HG03442 (cell line): Measurements from ENCODE around the gene TRIM64C.
"Not testable (repeated sequence)": the region's sequence is repeated elsewhere in the genome, so short reads cannot be mapped to it uniquely, and the experiment has no call there.

Experiments used
- ATAC-seq: cut with Tn5 transposase; IDR thresholded peaks from one replicate; pipeline ENCODE4 v1.9.1; 2021; ENCODE audit warnings: mild to moderate bottlenecking, moderate library complexity; ENCODE audit not compliant: unreplicated experiment

Gene TRIM64C

GRCh38 chr11:49059012-49059411, at the start of gene TRIM64C:
TRIM64C (minus strand) TSS chr11:49059112; CDS start chr11:49059112, 0 bp downstream.
- not testable (repeated sequence) for ATAC-seq

- not testable (repeated sequence) for ATAC-seq
Observed at GRCh38 chr11:49102356-49102755, 43.4 kb upstream of the TRIM64C start.

GRCh38 chr11:49069897-49070296, 11.0 kb upstream of the TRIM64C start:
- not testable (repeated sequence) for ATAC-seq

GRCh38 chr11:49049821-49050220, 9.1 kb downstream of the TRIM64C start:
- ATAC-seq, result not testable (repeated sequence)

- ATAC-seq, result not testable (repeated sequence)
Observed at GRCh38 chr11:49048229-49048628, 10.7 kb downstream of the TRIM64C start.

GRCh38 chr11:49028523-49028922, 30.4 kb downstream of the TRIM64C start, which contains the start of gene TRIM49B:
TRIM49B (plus strand) TSS chr11:49028823; CDS start chr11:49031600, 2,777 bp downstream.
- not testable (repeated sequence) for ATAC-seq
